GM19193 (cell line): Measurements from ENCODE around the gene RPS21.

Source experiments
- POLR2A ChIP-seq: IDR thresholded peaks from 4 replicates; pipeline ENCODE4 v1.6.1; 2011; ENCODE audit not compliant: insufficient read depth, insufficient read length; ENCODE audit errors: extremely low read depth

The RPS21 gene

DNA sequence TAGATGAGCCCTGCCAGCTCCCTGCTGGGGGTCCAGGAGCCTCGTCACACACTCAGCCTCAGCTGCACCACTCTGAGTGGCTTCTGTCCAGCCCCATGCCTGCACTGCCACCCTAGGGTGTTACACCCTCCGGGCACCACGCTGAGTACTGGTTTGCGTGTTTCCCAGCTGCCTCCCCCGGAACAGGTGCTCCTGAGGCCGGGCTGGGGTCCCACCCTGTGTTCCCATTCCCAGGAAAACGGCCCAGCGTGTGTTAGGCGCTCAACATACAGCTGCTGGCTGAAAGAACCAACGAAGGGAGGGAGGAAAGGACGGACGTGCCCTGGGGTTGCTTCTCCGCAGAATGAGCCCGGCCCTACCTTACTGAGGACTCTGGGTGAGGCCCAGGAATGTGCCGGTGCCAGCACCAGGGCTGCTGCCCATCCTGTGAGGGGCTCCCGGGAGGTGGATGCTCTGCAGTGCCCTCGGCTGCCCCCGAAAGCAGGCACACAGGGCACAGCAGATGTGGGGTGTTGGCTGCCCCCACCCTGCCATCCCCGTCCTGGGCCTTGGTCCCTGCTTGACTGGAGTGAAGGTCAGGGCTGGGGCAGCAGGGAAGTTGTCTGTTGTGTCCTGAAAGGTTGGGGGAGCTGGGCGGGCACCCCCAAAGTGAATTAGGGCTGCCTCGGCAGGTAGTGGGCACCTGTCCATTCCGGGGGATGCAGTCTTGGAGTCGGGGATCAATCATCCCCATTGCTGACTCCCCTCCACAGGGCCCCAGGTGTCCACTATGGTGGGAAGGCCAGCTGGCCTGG lies 36.1 kb upstream of the RPS21 start:
- TF ChIP-seq POLR2A, result no peak

DNA sequence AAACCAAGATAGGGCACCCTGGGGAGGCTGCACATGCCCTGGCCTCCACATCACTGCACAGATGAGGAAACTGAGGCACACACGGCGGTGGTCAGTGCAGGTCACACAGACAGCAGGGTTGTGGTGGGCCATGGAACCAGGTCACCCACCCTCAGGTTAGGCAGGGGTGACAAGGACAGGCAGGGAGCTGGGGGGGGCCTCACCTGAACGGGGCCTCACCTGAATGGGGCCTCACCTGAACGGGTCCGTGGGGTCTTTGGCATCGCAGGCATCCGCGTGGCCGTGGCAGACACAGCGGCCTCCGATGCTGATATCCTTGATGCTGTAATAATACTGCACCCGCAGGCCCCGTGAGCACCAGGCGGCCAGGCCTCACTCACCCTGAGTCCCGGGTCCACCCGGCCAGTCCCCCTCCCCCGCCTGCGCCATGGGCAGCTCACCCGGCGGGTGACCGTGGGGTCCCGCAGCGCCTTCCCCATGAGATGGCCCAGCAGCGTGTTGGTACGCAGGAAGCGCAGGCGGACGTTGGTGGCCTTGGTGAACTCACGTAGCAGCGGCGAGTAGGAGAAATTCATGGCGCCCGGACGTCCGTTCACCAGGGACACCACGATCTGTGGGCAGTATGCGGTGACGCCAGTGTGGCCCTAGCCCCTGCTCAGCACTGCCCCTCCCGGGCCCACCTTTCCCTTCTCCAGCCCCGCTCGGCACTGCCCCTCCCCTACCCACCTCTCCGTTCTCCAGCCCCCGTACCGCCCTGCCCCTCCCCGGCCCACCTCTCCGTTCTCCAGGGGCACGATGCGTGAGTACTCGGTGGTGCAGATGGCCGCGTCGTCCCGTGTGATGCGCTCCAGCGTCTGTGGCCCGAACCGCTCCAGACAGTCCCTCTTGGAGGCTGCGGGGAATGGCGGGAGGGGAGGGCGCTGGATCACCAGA lies 35.2 kb upstream of the RPS21 start:
- no peak for TF ChIP-seq POLR2A

DNA sequence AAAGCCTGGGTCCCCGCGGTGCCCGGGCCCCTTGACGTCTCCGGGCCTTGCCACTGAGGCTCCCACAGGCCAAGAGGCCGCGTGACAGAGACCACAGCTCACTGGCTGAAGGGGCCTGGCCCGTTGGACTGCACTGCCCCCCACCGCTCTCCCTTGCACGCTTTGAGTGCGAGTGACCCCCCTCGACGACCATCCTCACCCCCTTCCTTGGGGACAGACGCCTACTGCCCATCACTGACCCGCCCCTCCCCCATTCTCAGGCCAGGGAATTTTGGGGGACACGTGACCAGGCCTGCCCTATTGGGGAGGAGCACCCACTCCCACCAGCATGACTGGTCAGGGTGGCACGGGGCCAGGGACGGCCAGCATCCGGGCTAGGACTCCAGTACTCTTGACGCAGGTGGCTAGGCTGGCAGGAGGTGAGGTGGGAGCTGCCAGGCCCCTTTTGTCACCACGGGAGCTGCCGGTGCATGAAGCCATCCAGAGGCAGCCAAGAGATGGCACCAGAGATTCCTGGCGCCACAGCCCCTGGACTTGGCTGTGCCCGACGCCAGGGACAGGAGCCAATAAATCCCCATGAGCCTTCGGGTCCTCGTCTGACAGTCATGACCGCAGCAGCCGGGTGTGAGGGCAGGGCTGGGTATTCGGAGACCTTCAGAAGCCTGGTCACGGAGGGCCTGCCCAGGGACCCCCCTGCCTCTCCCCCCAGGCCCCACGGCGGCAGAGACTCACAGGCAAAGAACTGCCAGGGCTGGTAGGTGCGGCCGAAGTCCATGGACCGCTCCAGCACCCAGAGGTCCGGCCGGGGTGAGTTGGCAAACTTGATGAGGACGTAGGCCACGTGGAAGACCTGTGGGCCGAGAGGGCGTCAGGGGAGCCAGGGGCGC lies 34.3 kb upstream of the RPS21 start:
- no peak for TF ChIP-seq POLR2A

DNA sequence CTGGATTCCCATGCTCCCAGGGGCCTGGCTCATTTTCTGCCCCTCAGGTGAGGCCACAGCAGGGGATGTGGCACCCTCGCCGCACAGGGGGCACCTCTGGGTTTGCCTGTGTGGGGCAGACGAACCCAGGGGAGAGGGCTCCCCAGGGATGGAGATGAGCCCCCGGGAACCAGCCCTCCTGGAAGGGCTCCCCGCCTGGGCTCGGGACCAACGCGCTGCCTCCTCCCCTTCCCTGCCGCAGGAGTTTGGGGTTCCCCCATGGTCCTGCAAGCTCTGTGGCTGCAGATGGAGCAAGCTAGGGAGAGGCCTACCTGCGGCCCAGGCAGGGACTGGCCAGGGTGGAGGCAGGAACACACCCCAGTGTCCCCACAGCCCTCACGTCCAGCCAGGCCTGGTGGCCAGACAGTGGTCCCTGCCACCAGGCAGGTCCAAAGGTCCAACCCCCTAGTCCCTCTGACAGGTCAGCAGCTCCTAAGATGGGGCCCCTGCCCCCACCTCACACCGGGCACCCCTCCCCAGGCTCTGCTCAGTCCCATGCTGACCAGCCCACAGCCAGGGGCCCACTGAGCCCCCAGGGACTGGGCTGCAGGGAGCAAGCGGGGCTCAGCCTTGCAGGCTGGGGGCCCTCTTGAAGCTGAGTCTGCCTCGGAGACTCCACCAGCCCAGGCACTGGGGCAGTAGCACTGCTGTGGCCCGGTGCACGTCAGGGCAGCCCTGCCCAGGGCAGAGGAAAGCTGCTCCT lies 33.4 kb upstream of the RPS21 start:
- no peak for TF ChIP-seq POLR2A

DNA sequence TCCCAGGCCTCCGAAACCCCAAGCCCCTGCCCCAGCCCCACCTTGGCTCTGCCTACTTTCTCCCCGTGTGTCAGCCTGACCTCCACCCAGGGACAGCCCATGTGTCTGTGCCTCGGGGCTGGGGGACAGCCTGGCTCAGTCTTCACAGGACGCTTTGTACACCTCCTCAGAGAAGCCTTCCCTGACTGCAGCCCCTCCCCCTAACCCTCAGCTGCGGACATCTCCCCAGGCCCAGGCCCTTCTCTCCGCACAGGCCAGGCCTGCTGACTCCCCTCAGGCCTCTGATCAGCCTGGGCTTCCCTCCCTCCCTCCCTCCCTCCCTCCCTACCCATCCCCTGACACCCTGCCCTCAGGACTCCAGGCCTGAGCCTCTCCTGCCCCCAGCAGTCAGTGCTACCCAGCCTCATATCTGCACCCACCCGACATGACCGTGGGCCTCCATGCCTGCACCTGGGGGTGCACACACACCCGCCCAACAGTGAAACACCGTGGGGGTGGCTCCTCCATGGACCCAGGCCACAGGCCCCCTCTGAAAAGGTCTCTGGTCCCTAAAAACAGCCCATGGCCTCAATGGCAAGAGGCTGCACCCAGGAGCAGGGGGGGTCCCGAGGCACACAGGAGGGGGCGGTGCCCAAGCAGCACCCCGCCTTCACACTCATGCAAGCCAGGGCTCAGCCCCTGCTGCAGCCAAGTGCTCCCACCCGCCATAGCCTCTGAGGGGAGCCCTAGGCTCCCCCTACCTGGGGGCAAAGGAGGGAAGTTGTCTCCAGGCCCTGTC lies 32.7 kb upstream of the RPS21 start:
- no peak for TF ChIP-seq POLR2A

DNA sequence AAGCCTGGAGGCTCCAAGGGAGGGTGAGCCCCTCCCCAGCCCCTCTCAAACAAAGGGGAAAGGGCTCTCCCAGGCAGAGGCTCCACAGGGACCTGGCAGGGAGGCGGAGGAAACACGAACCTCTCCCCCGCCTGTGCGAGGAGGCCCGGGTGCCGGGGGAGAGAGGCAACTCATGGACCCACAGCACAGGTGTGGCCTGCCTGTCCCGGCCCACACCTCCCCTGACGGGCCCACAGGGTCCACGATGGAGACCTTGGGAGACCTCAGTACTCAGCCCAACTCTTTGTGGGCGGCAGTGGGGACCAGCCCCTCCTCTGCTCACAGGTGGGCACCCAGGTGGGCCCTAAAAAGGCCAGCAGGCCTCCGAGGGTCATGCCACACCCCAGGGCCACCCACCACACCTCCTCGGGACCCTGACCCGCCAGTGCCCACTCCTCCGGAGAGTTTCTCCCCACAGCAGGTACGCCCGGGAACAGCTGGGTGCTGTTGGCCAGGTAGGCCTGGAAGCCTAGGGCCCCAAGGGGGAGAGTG lies 32.0 kb upstream of the RPS21 start:
- TF ChIP-seq POLR2A, result no peak

DNA sequence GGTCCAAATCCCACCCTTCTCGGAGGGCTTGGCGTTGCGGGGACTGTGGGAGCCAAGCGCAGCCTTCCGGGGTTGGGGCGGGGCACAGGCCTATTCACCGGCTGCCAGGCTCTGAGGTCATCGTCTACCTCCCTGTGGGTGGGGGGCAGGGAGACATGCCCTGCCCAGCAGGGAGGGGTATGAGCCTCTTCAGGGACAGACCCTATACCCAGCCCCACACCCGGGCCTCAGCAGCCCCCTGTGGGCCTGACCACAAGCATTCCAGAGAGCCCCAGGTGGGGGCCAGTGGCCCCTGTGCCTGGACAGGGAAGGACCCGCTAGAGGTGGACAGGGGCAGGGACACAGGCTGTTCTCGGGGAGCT lies 31.4 kb upstream of the RPS21 start:
- TF ChIP-seq POLR2A, result no peak

DNA sequence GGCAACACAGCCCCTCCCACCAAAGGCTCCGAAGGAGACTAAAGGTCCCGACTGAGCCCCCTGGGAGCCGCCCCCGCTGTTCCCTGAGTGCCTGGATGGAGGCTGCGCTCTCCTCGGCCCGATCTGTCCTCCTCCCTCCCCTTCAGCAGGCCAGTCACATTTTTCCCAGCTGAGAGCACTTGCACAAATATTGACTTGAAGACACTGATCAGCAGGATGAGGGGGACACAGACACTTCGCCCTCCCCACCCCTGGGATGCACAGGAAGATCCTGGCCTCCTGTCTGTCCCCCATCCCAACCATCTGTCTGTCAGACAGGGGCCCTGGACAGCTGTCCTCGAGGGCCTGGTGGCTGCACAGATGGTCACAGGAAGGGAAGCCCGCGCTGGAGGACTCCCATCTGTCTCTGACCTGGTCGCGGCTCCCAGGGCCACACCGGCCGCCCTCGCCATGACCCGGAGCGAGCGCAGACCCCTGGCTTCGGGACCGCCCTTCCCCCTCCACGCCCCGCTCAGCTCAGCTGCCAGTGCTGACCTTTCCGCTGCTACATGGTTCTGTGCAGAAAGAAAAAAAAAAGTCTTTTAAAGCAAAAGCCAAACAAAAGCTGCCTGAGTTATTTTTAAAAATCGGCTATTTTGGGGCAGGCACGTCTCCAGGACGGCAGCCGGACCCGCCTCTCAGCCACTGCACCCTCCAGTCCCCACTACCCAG lies 30.9 kb upstream of the RPS21 start:
- TF ChIP-seq POLR2A, result no peak

DNA sequence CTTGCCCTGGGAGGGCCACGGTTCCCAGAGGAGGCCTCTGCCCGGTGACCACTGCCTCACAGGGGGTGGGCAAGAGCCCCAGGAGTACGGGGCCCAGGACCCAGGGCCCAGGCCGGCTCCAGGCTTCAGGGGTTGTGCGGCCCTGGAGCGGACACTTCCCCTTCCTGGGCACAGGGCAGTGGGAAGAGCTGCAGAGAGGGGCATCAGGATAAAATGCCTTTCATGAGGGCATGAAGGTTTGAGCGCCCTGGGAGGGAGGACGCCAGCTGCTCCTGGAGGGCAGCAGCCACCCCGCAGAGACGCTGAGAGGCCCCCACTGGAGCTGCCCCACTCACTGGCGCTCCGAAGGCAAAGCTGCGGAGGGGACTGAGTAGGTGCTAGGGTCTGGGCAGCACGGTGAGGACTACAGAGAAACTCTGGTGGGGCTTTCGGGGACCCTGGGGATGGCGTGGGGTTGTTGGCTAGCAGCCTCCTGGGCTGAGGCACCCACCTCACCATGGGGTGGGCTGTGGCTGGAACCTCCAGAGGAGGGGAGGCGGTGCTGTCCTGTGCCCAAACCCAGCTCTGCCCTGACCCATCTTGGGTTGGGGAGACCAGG lies 30.2 kb upstream of the RPS21 start:
- no peak for TF ChIP-seq POLR2A

DNA sequence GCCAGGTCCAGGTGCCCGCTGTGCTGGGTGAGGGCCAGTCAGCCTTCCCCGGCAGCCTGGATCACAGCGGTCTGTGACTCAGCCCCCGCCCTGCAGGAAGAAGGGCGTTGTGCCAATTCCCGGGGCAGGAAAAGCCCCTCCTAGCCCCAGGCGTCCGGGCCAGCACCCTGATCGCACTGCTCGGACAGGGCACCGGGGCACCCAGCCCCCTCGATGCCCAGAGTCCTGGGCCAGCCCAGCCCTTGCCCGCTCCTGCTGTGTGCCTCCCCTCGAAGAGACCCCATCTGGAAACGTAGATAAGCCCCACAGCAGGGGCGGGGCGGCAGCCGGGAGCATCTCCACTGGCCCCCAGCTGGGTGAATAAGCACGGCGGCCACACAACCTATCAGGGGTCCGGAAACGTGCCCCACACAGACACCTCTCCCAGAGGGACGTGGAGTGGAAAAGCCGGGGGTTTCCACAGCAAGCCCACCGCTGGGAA lies 29.7 kb upstream of the RPS21 start:
- TF ChIP-seq POLR2A, result no peak

DNA sequence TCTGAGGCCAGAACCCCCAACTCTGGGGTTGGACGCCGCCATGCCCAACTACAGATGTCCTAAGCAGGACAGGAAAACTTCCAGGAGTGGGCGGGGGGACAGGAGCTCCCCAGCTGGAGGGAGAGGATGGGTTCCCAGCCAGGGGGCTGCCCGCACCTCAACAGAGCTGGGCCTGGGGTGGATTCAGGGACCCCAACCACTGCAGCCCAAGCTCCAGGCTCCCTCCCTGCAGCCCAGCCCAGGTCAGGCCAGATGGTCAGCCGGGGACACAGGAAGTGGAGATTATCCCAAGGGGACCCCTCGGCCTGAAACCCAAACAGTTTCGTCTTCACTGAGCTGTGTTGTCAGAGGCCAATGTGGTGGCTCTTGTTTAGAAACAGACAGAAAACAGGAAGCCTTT lies 29.2 kb upstream of the RPS21 start:
- TF ChIP-seq POLR2A, result no peak
